HCT116 (cell line): ENCODE data around the gene DRAM1. TPM values are rescaled to one million over a fixed set of nuclear protein-coding genes. Genes with fewer than 3 reads are reported as not detected.

ENCODE experiments used
- ATAC-seq: fragments of 200-7000 bp; cut with Tn5 transposase; 2 replicates; pipeline ENCODE4 v1.9.1; 2020; ENCODE audit warnings: mild to moderate bottlenecking, moderate library complexity
- BruUV-seq: library from RNA; stranded (reverse); fragments of 400-500 nt; replicated peaks from 2 replicates; lab custom pipeline; 2021; lab: Mats Ljungman, UMichigan
- CTCF ChIA-PET: fragments of 300-600 bp; sonication (Branson Sonifier 250); formaldehyde crosslinking; loops from one replicate; lab custom pipeline; 2021; ENCODE audit warnings: antibody characterized with exemption; lab: Charles Lee
- POLR2A ChIA-PET: fragments of 300-600, 350-600 bp; sonication (Branson Sonifier 250); formaldehyde crosslinking; loops from one replicate; lab custom pipeline; 2021; ENCODE audit warnings: antibody characterized with exemption; lab: Charles Lee
- RAD21 ChIA-PET, 2 experiments: fragments of 300-600 bp; sonication (Branson Sonifier 250); formaldehyde crosslinking; loops; one replicate each; lab custom pipeline; 2023; ENCODE audit warnings: low total read pairs in 2 of 2; ENCODE audit not compliant: uncharacterized antibody in 2 of 2, unreplicated experiment in 2 of 2, low non-redundant PET in 1 of 2; lab: Charles Lee
- DNase-seq: peaks from one replicate; pipeline ENCODE4 v3.0.0-alpha.2; 2010; ENCODE audit warnings: low read depth, low spot score
- H2AFZ ChIP-seq: fragments of 200-600 bp; shearing (Covaris generic), sonication (generic); 2 replicates; pipeline ENCODE4 v1.6.1; 2017; ENCODE audit warnings: low read depth, mixed run types, mixed read lengths, antibody characterized with exemption, low read length; ENCODE audit not compliant: poor library complexity, severe bottlenecking
- H3K27ac ChIP-seq: 2 replicates; pipeline ENCODE4 v1.5.1; 2012; ENCODE audit warnings: low read depth, low read length
- H3K27me3 ChIP-seq: fragments of 200-600 bp; sonication (generic); 2 replicates; pipeline ENCODE4 v1.6.1; 2016; ENCODE audit warnings: mixed run types, low read length, mixed read lengths; ENCODE audit not compliant: insufficient read depth
- H3K36me3 ChIP-seq, 2 experiments: fragments of 200-500 bp in 1 of 2; fragments of 200-600 bp in 1 of 2; sonication (Bioruptor generic) in 1 of 2; sonication (generic) in 1 of 2; 2 replicates each; pipeline versions ENCODE4 v1.5.1 to v1.6.1; 2014 to 2016; ENCODE audit warnings: low read length in 2 of 2, inconsistent platforms in 1 of 2, mixed read lengths in 1 of 2, mixed run types in 1 of 2; ENCODE audit not compliant: insufficient read depth in 2 of 2, control insufficient read depth in 1 of 2
- H3K4me1 ChIP-seq, 2 experiments: fragments of 200-600 bp in 1 of 2; sonication (generic) in 1 of 2; 2 replicates each; pipeline versions ENCODE4 v1.5.1 to v1.6.1; 2012 to 2017; ENCODE audit warnings: low read length in 2 of 2, inconsistent platforms in 1 of 2, mild to moderate bottlenecking in 1 of 2, mixed read lengths in 1 of 2, mixed run types in 1 of 2, moderate library complexity in 1 of 2; ENCODE audit not compliant: insufficient read depth in 2 of 2, control insufficient read depth in 1 of 2
- H3K4me2 ChIP-seq: fragments of 200-600 bp; sonication (generic); 2 replicates; pipeline ENCODE4 v1.6.1; 2017; ENCODE audit warnings: mixed run types, low read length, mixed read lengths
- H3K4me3 ChIP-seq, 2 experiments: fragments of 200-600 bp in 1 of 2; sonication (generic) in 1 of 2; replicated peaks in 1 of 2; 2 replicates each; pipeline ENCODE4 v1.5.1; 2011 to 2016; ENCODE audit warnings: low read length in 2 of 2, control low read depth in 1 of 2, low read depth in 1 of 2, mild to moderate bottlenecking in 1 of 2, mixed read lengths in 1 of 2, mixed run types in 1 of 2
- H3K79me2 ChIP-seq: fragments of 200-600 bp; sonication (generic); 2 replicates; pipeline ENCODE4 v1.6.1; 2017; ENCODE audit warnings: mild to moderate bottlenecking, mixed run types, low read length, moderate library complexity, mixed read lengths; ENCODE audit not compliant: insufficient read depth
- H3K9ac ChIP-seq: fragments of 200-600 bp; sonication (generic); 2 replicates; pipeline ENCODE4 v1.6.1; 2016; ENCODE audit warnings: low read length, mixed read lengths
- H3K9me2 ChIP-seq: fragments of 200-600 bp; sonication (generic), shearing (Covaris generic); 2 replicates; pipeline ENCODE4 v1.6.1; 2017; ENCODE audit warnings: mixed run types, mild to moderate bottlenecking, moderate library complexity; ENCODE audit not compliant: insufficient read depth
- H3K9me3 ChIP-seq, 2 experiments: fragments of 200-500 bp in 1 of 2; fragments of 200-600 bp in 1 of 2; sonication (Bioruptor generic) in 1 of 2; sonication (generic) in 1 of 2; 2 replicates each; pipeline ENCODE4 v1.6.1; 2014 to 2017; ENCODE audit warnings: low read length in 2 of 2, mixed read lengths in 2 of 2, inconsistent platforms in 1 of 2, low read depth in 1 of 2, mild to moderate bottlenecking in 1 of 2, mixed run types in 1 of 2, moderate library complexity in 1 of 2; ENCODE audit not compliant: control insufficient read depth in 1 of 2, insufficient read depth in 1 of 2
- H4K20me1 ChIP-seq: fragments of 200-600 bp; sonication (generic), shearing (Covaris generic); 2 replicates; pipeline ENCODE4 v1.6.1; 2017; ENCODE audit warnings: mixed run types, mild to moderate bottlenecking, moderate library complexity; ENCODE audit not compliant: insufficient read depth
- ATF3 ChIP-seq: IDR thresholded peaks from 2 replicates; pipeline ENCODE4 v1.6.1; 2012
- CTCF ChIP-seq, 3 experiments: fragments of 200-600 bp in 1 of 3; sonication (generic) in 1 of 3; IDR thresholded peaks in 2 of 3; conservative IDR thresholded peaks in 1 of 3; 2 replicates each; pipeline ENCODE4 v1.5.1; 2012 to 2017; ENCODE audit warnings: low read depth in 2 of 3, low read length in 2 of 3, antibody characterized with exemption in 1 of 3, borderline replicate concordance in 1 of 3, control low read depth in 1 of 3, mild to moderate bottlenecking in 1 of 3, mixed read lengths in 1 of 3, mixed run types in 1 of 3, moderate library complexity in 1 of 3; ENCODE audit not compliant: insufficient read depth in 1 of 3
- EGR1 ChIP-seq: IDR thresholded peaks from 2 replicates; pipeline ENCODE4 v1.6.1; 2012; ENCODE audit warnings: low read depth
- ELF1 ChIP-seq: IDR thresholded peaks from 2 replicates; pipeline ENCODE4 v1.6.1; 2012; ENCODE audit warnings: low read depth, borderline replicate concordance
- EZH2phosphoT487 ChIP-seq: fragments of 200-600 bp; IDR thresholded peaks from 2 replicates; pipeline ENCODE4 v1.6.1; 2018; ENCODE audit warnings: antibody characterized with exemption, borderline replicate concordance
- JUND ChIP-seq: IDR thresholded peaks from 2 replicates; pipeline ENCODE4 v1.6.1; 2012
- MAX ChIP-seq: IDR thresholded peaks from 2 replicates; pipeline ENCODE4 v1.6.1; 2012
- POLR2A ChIP-seq: IDR thresholded peaks from 2 replicates; pipeline ENCODE4 v1.7.0; 2011; ENCODE audit warnings: borderline replicate concordance; ENCODE audit not compliant: insufficient read depth, insufficient read length; ENCODE audit errors: extremely low read depth
- POLR2AphosphoS5 ChIP-seq: IDR thresholded peaks from 2 replicates; pipeline ENCODE4 v1.6.1; 2011; ENCODE audit warnings: mild to moderate bottlenecking, low read depth, low read length, moderate library complexity
- RAD21 ChIP-seq: IDR thresholded peaks from 2 replicates; pipeline ENCODE4 v1.6.1; 2012; ENCODE audit warnings: low read depth, mild to moderate bottlenecking
- REST ChIP-seq: IDR thresholded peaks from 2 replicates; pipeline ENCODE4 v1.6.1; 2012; ENCODE audit warnings: low read depth
- SP1 ChIP-seq: IDR thresholded peaks from 2 replicates; pipeline ENCODE4 v1.6.1; 2012; ENCODE audit warnings: low read depth
- YY1 ChIP-seq: IDR thresholded peaks from 2 replicates; pipeline ENCODE4 v1.6.1; 2011; ENCODE audit warnings: low read length, low read depth, moderate library complexity, mild to moderate bottlenecking; ENCODE audit not compliant: insufficient replicate concordance; ENCODE audit errors: extremely low read depth
- ZBTB33 ChIP-seq: IDR thresholded peaks from 2 replicates; pipeline ENCODE4 v1.6.1; 2011; ENCODE audit warnings: mild to moderate bottlenecking, low read length, moderate library complexity; ENCODE audit not compliant: insufficient replicate concordance; ENCODE audit errors: extremely low read depth
- ZNF274 ChIP-seq: fragments of 200-500 bp; sonication (Bioruptor generic); IDR thresholded peaks from 2 replicates; pipeline ENCODE4 v1.6.1; 2014; ENCODE audit warnings: mild to moderate bottlenecking, low read depth, low read length, inconsistent platforms
- intact Hi-C: fragments of 100-400 bp; cut with micrococcal nuclease; formaldehyde crosslinking; loops from 2 replicates; pipeline ENCODE4 v1.10.0; 2022
- total RNA-seq: library from RNA; stranded (reverse); gene quantifications from one replicate; pipeline ENCODE4 v1.2.1, GENCODE V29; 2021; ENCODE audit not compliant: unreplicated experiment

DRAM1 gene
- total RNA-seq, 1 experiment from 2014 or later = 20.3 TPM

GRCh38 chr12:101946233-101946611, 68.8 kb downstream of the DRAM1 start:
- intact Hi-C loops = no loop called here
- H2AFZ ChIP-seq = no peak overlapping the region
- no peak overlapping the region for H3K27ac ChIP-seq
- H3K79me2 ChIP-seq = no peaks in the 10 kb centered on the region
- no TSS peak for BruUV-seq
- no peaks in the 10 kb centered on the region for H4K20me1 ChIP-seq
- H3K9me3 ChIP-seq = no peaks in the 10 kb centered on the region
- no peak overlapping the region for H3K4me2 ChIP-seq
- ATAC-seq = no peak
- H3K27me3 ChIP-seq = peaks cover under 1% of the 10 kb centered on the region; the same call in 1 of the 2 replicates
- ChIA-PET POLR2A (no interaction called here), CTCF (no interaction called here), RAD21 (no interaction called here)
- no peak for TF ChIP-seq YY1
- TF ChIP-seq POLR2A = no peak
- TF ChIP-seq CTCF (IDR thresholded peaks at IDR 0.05 in 2 of 3, conservative IDR thresholded peaks at IDR 0.05 in 1 of 3; ENCODE audit: borderline replicate concordance in 1 of 3, insufficient read depth in 1 of 3, low read depth in 2 of 3, low read length in 2 of 3) = no peak
- TF ChIP-seq SP1 = no peak
- no peak for TF ChIP-seq ZBTB33
- TF ChIP-seq REST = no peak
- TF ChIP-seq EGR1 = no peak
- TF ChIP-seq ELF1 = no peak
- TF ChIP-seq MAX = no peak
- no peak for TF ChIP-seq JUND
- TF ChIP-seq ZNF274 = no peak
- no peak for TF ChIP-seq RAD21
- TF ChIP-seq POLR2AphosphoS5 = no peak
- no peak for TF ChIP-seq ATF3
- TF ChIP-seq EZH2phosphoT487 = no peak
- no peak overlapping the region for H3K4me3 ChIP-seq
- no peaks in the 10 kb centered on the region for H3K9me2 ChIP-seq
- no peaks in the 10 kb centered on the region for H3K36me3 ChIP-seq
- DNase-seq = no peak
- H3K9ac ChIP-seq = no peak overlapping the region
- H3K4me1 ChIP-seq = no peaks in the 10 kb centered on the region
